Measurements from ENCODE around the gene CERS4.

DNA sequence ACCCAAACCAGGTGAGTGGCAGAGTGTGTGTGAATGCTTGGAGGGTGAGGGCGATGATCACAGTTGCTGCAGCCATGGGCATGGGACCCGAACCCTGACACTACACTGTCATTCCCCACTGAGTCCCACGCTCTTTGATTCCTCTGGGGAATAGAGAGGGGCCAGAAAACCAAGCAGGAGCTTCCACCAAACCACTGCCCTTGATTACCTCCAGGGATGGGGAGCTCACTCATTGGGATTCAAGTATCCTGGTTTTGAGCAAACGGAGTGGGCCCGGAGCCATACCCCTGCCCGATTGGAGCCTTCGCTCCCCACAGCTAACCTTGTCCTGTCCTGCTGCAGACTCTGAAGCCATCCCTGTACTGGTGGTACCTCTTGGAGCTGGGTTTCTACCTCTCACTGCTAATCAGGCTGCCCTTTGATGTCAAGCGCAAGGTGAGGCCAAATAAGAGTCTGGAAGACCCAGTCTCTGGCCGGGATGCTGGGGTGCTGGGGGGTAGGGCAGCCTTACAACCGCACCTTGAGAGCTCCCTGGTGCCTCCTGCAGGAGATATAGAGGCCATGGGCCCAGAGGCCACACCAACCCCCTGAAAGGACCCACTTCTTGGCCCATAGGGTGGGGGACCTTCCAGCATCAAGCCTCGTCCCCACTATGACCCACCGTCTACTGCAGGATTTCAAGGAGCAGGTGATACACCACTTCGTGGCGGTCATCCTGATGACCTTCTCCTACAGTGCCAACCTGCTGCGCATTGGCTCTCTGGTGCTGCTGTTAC lies 47.3 kb downstream of the CERS4 start:
- TF ChIP-seq CTCF (IDR thresholded peaks at IDR 0.05; ENCODE audit: poor library complexity) (no peak), EZH2 (IDR thresholded peaks at IDR 0.05; ENCODE audit: borderline replicate concordance) (no peak)
